Endometrial microvascular endothelial cells (primary cell): ENCODE measurements around the gene DRC7. TPM values are rescaled to one million over a fixed set of nuclear protein-coding genes. Genes with fewer than 3 reads are reported as not detected.
"Not testable (repeated sequence)": the region's sequence is repeated elsewhere in the genome, so short reads cannot be mapped to it uniquely, and the experiment has no call there.

ENCODE experiments used
- in situ Hi-C: cut with HindIII; loops from 2 replicates; pipeline ENCODE4 v1.10.0; 2017; ENCODE audit warnings: low sequenced_read_pairs, low pct_unique_long_range_greater_than_20kb; ENCODE audit errors: inconsistent ontology term
- total RNA-seq: library from RNA; depleted of rRNA; stranded (reverse); fragments of >200 nt; gene quantifications from one replicate; pipeline ENCODE4 v1.2.3, GENCODE V29; 2015; ENCODE audit errors: inconsistent ontology term

Gene DRC7
- total RNA-seq, 1 donor from 2014 or later, result not detected

- in situ Hi-C loops, result no loop called here
Measured at GRCh38 chr16:57704905-57705852, 10.6 kb downstream of the DRC7 start.

DNA sequence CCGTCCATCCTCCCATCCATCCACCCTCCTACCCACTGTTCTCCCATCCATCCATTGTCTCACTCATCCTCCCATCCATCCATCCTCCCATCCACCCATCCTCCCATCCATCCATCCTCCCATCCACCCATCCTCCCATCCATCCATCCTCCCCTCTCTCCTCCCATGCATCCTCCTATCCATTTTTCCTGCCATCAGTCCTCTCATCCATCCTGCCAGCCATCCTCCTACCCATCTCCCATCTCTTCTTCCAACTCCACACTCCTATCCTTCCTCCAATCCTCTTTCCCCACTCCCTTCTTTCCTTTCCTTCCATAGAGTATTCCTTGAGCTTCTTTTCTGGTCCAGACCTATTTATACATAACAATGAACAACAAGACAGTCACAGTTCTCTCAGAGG lies 12.1 kb downstream of the DRC7 start:
- in situ Hi-C loops, result no loop called here

- in situ Hi-C loops, result no loop called here
Measured at GRCh38 chr16:57707331-57707730, 12.7 kb downstream of the DRC7 start.

- in situ Hi-C loops, result no loop called here
Measured at GRCh38 chr16:57708168-57708567, 13.6 kb downstream of the DRC7 start.

DNA sequence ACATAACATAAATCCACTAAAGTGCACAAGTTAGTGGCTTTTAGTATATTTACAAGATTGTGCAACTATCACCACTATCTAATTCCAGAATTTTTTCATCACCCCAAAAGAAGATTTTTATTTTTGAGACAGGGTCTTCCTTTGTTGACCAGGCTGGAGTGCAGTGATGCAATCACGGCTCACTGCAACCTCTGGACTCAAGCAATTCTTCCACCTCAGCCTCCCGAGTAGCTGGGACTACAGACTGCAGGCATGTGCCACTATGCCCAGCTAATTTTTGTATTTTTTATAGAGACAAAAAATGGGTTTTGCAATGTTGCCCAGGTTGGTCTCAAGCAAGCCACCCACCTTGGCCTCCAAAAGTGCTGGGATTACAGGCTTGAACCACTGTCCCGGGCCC lies 15.1 kb downstream of the DRC7 start:
- in situ Hi-C loops, result no loop called here

- in situ Hi-C loops, result no loop called here
Measured at GRCh38 chr16:57711346-57711745, 16.7 kb downstream of the DRC7 start.

DNA sequence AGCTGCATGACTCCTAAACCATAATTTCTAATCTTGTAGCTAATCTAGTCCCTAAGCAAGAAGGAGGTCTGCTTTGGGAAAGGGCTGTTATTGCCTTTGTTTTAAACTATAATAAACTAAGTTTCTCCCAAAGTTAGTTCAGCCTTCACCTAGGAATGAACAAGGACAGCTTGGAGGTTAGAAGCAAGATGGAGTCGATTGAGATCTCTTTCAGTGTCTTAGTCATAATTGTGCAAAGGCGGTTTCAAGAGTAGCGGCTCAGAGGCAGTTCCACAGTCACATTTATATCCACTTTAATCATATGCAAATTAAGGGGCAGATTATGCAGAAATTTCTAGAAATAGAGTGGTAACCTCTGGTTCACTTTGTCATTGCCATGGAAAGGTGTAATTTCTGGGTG lies 17.4 kb downstream of the DRC7 start:
- in situ Hi-C loops, result no loop called here

GRCh38 chr16:57712569-57712968 lies 18.0 kb downstream of the DRC7 start:
- in situ Hi-C loops, result not testable (repeated sequence)

DNA sequence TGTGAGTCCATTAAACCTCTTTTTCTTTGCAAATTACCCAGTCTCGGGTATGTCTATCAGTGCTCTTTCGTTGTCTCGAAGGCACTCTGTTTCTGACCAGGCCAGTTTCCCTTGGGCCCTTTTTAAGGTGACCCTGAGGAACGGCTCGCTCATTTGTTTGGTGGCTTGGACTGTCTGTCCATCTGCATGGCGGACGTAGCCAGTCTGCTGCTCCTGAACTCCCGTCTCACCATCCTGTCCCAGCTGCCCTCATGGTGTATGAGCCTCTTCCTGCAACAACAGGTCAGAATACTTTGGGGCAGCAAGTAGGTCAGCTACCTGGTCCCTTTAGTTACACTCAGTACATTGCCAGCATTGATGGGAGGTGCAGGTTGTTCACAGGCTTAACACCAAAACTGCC lies 19.0 kb downstream of the DRC7 start:
- in situ Hi-C loops, result no loop called here

DNA sequence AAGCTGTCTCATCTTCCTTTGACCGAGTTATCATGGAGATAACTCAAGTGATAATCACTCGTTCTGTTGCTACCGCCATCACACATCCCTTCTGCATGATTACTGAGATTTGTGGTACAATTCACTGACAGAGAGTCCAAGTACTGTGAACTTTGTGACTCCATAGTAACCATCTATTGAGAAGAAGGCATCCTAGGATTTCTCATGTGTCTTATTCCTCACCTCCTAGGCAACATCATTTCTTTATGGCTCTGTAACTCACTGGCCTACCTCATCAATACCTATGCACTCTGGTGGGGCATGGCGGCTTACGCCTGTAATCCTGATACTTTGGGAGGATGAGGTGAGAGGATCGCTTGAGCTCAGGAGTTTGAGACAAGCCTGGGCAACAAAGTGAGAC lies 19.4 kb downstream of the DRC7 start:
- in situ Hi-C loops, result no loop called here

DNA sequence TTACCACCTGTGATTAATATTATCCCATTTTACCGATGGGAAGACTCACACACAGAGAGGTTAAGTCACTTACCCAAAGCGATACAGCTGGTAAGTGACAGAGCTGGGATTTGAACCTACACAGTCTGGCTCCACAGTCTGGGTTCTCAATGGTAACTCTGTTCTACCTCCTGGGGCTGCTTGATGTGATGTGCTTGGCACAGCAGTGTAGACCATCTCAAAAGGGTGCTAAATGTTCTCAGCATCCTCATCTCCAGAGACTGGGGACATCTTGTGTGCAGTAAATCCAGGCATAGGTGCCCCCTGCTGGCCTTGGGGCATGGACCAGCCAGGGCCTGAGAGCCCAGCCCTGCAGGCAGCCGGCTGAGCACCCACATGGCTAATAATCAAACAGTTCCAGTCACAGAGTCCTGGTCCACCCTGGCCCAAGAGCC lies 25.6 kb downstream of the DRC7 start:
- in situ Hi-C loops, result no loop called here

DNA sequence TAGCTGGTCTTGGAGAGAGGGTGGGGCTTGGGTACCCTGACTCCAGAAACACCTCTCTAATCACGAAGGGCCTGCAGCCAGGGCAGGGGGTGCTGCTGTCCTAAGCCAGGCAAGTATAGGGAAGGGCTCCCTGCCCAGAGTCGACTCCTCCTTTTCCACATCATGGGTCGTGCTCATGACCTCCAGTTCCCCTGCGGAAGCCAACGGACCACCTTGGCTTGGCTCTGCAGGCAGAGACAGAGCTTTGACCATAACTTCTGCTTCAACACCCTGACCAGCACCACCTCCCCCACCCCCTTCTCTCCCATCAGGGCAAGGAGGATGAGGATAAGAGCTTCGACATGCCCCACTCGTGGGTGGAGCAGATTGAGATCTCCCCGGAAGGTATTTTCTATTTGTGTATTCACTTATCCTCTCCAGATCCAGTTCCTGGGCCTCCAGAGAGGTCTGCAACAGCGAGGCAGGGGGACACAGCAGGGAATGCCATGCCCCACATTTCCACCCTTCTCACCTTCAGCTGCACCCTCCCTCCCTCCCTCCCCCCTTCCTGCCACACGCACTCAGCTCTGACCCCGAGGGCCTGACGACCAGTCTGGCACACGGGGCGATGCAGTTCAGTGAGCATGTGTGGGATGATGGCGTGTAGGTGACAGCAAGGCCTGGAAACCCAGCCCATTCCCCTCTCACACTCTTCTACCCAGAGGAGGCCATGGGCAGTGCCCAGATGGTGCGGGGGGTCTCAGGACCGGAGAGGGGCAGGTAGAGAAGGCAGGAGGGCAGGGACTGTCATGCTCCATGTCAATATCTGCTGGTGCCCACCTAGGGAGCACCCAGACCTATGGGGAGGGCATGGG lies 27.0 kb downstream of the DRC7 start:
- in situ Hi-C loops, result no loop called here

DNA sequence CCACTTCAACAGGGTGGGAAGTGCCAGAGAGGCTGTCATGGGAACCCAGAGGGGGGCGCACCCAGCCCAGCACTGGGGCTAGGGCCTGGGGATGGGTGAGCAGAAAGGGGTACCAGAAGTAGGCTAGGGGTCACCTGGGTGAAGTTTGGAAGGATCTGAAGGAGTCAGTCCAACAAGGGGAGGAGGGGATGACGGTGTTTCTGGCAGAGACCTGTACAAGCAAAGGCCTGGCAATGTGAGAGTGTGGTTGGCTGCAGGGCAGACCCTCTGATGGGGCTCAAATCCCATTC lies 27.5 kb downstream of the DRC7 start:
- in situ Hi-C loops, result no loop called here

DNA sequence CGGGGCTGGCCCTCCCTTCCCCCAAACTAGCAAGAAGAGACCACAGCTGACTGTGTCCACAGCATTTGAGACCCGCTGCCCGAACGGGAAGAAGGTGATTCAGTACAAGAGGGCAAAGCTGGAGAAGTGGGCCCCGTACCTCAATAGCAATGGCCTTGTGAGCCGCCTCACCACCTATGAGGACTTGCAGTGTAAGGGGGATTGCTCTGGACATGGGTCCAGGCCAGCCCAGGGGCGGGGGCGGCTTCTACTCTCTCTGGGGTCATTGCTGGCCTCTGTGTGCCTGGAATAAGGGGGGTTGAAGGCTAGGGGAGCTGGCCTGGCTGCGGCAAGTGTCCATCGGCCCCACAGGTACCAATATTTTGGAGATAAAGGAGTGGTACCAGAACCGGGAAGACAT lies 28.0 kb downstream of the DRC7 start:
- in situ Hi-C loops, result no loop called here

GRCh38 chr16:57723170-57723569 lies 28.6 kb downstream of the DRC7 start:
- in situ Hi-C loops, result no loop called here

- in situ Hi-C loops, result no loop called here
Measured at GRCh38 chr16:57724531-57724930, 29.9 kb downstream of the DRC7 start.

- in situ Hi-C loops, result no loop called here
Measured at GRCh38 chr16:57725151-57725550, 30.5 kb downstream of the DRC7 start.

DNA sequence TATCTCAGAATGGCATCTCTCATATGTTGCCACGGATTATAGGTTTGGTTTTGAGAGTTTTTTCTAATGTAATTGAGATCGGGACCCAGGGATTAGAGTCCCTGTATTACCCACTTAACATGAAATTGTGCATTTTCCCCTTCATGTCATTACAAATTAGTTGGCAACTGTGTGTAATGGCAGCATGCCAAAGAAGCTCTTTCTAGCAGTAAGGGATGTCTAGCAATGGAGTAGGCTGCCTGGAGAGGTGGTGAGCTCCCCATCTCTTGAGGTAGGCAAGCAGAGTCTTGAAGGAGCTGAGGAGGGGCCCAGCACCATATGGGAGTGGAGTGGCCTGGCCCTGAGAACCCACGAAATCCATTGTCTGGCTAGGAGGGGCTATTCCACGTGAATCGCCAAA lies 30.9 kb downstream of the DRC7 start:
- in situ Hi-C loops, result no loop called here

DNA sequence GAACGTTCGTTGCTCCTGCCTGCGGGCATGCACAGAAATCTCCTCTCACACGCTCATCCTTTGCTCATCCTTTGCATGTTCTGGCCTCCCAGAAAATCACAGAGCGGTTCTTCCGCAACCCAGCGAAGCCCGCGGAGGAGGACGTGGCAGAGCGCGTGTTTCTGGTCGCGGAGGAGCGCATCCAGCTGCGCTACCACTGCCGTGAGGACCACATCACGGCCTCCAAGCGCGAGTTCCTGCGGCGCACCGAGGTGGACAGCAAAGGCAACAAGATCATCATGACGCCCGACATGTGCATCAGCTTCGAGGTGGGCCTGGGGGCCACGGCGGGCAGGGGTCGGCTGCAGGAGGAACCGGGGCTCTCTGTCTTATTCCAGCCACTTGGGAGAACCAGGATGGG lies 31.4 kb downstream of the DRC7 start:
- in situ Hi-C loops, result no loop called here

DNA sequence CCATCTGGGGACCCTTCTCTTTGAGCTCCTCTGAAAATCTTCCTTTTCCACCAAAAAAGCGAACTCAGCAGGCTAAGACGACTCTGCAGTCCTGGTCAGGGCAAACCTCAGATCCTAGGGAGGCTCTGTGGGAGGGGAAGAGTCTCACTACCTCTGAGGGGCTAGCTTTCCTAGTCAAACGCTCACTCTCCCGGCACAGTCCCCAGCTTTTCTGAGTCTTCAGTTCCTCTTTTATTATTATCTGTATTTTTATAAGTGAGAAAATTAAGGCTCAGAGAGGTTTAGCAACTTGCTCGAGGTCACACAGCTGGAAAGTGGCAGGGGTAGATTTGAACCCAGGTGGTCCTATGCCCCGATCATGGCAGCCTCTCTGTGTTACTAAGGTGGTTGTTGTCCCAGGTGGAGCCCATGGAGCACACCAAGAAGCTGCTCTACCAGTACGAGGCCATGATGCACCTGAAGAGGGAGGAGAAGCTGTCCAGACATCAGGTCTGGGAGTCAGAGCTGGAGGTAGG lies 31.9 kb downstream of the DRC7 start:
- in situ Hi-C loops, result no loop called here
